Measurements from ENCODE around the gene SFXN2. TPM values are rescaled to one million over a fixed set of nuclear protein-coding genes. Genes with fewer than 3 reads are reported as not detected.

Gene SFXN2
- total RNA-seq, 1 experiment from 2014 or later = 5.4 TPM

DNA sequence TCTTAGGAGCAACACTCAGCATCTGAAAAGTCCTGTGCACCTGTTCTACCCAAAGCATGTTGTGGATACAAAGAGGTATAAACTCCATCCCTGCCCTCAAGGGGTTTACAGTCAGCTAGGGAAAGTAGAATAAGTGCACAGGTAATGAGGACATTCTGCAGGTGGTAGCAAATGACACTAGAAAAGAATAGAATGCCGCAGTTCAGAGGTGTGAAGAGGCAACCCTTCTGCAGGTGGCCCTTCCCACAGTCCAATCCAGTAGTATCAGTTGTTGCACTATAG, 66.0 kb downstream of the SFXN2 start:
- Histone ChIP-seq H3K4me2 (no peak overlapping the region), H3K79me2 (ENCODE audit: low read depth) (no peaks in the 10 kb centered on the region), H3K4me1 (replicated peaks; ENCODE audit: insufficient read depth) (peaks cover 21% of the 10 kb centered on the region), H3K36me3 (ENCODE audit: low read depth) (no peaks in the 10 kb centered on the region), H3K27ac (no peak overlapping the region), H3K4me3 (no peak overlapping the region), H3K27me3 (ENCODE audit: insufficient read depth, low read depth) (no peaks in the 10 kb centered on the region), H2AFZ (no peak overlapping the region), H3K9me2 (ENCODE audit: insufficient read depth) (no peaks in the 10 kb centered on the region), H3K9me3 (ENCODE audit: insufficient read depth, low read depth) (no peaks in the 10 kb centered on the region), H4K20me1 (ENCODE audit: insufficient read depth) (no peaks in the 10 kb centered on the region; the same call in 1 of the 2 replicates), H3F3A (ENCODE audit: insufficient read depth, low read depth) (no peaks in the 10 kb centered on the region; the same call in 1 of the 2 replicates)
- no TSS peak for BruUV-seq (replicated peaks)
- intact Hi-C loops (cut with micrococcal nuclease; ENCODE audit: unreplicated experiment) = no loop called here
- no peak for TF ChIP-seq EZH2 (IDR thresholded peaks at IDR 0.05; ENCODE audit: low read depth)
- TF ChIP-seq, protein P1, sequence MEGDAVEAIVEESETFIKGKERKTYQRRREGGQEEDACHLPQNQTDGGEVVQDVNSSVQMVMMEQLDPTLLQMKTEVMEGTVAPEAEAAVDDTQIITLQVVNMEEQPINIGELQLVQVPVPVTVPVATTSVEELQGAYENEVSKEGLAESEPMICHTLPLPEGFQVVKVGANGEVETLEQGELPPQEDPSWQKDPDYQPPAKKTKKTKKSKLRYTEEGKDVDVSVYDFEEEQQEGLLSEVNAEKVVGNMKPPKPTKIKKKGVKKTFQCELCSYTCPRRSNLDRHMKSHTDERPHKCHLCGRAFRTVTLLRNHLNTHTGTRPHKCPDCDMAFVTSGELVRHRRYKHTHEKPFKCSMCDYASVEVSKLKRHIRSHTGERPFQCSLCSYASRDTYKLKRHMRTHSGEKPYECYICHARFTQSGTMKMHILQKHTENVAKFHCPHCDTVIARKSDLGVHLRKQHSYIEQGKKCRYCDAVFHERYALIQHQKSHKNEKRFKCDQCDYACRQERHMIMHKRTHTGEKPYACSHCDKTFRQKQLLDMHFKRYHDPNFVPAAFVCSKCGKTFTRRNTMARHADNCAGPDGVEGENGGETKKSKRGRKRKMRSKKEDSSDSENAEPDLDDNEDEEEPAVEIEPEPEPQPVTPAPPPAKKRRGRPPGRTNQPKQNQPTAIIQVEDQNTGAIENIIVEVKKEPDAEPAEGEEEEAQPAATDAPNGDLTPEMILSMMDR (conservative IDR thresholded peaks at IDR 0.05) = no peak
- POLR2A ChIA-PET (ENCODE audit: unreplicated experiment) = no interaction called here
- CTCF ChIA-PET = no interaction called here
- DNase-seq = no peak

DNA sequence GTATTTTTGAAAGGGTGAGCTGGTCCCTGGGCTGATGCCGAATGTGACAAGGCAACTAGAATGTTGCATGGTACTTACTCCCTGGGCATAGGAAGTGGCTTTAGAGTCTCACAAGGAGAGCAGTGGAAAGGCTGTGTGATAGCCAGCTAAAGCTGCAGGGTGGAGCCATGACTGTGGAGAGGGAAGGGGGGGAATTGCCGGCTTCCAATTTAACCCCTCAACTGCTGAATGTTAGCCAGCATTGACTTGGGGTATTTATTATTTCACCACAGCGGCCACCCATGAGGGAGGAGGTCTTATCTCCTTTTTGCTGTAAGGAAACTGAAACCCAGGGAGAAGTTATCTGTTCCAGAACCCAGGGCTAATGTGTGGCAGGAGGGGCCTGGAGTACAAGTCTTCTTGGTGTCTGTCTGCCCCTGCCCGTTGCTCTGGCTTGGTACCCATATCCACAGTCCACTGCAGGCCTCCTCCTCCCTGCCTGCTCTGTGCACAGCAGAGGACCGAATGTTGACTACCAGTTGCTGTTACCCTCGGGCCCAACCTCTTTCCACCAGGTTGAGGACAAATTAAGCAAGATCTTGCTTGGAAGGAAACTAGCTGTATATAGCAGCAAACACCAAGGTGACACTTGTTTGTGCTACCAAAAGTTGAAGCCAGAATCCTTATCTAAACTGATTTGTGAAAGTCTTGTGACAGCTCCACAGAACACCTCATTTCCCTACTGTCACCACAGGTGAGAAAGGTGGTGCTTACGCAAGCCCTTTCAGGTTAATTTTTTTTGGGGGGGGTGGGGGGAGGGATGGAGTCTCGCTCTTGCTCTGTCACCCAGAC, 66.9 kb downstream of the SFXN2 start:
- TF ChIP-seq EZH2 (IDR thresholded peaks at IDR 0.05; ENCODE audit: low read depth) = no peak
- TF ChIP-seq, protein P1 (conservative IDR thresholded peaks at IDR 0.05) = no peak
- H3K79me2 ChIP-seq (ENCODE audit: low read depth) = no peaks in the 10 kb centered on the region

DNA sequence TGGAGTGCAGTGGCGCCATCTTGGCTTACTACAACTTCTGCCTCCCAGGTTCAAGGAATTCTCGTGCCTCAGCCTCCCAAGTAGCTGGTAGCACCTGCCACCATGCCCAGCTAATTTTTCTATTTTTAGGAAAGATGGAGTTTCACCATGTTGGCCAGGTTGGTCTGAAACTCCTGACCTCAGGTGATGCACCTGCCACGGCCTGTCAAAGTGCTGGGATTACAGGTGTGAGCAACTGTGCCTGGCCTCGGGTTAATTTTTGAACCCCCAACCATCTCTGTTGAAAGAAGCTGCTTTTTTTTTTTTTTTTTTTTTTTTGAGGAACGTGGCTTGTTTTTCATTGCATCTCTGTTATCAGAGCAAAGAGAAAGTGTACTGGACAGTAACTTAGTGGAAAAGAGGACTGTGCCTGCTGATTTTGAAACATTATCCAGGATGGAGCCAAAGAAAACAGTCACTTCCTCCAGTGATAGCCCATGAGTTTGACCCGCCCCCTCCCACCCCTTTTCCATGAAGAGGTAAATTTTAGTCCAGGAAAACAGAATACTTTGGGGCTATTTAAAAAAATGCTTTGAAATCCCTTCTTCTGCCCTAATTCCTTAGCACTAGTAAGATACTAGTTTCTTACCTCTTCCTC, 67.6 kb downstream of the SFXN2 start:
- Histone ChIP-seq H3K36me3 (ENCODE audit: low read depth) (no peaks in the 10 kb centered on the region), H3K27me3 (ENCODE audit: insufficient read depth, low read depth) (no peaks in the 10 kb centered on the region), H3K4me1 (replicated peaks; ENCODE audit: insufficient read depth) (peaks cover 21% of the 10 kb centered on the region), H3K79me2 (ENCODE audit: low read depth) (no peaks in the 10 kb centered on the region), H3K9me2 (ENCODE audit: insufficient read depth) (no peaks in the 10 kb centered on the region), H3K9me3 (ENCODE audit: insufficient read depth, low read depth) (no peaks in the 10 kb centered on the region), H3K27ac (no peak overlapping the region), H3K4me2 (no peak overlapping the region), H2AFZ (no peak overlapping the region), H4K20me1 (ENCODE audit: insufficient read depth) (no peaks in the 10 kb centered on the region; the same call in 1 of the 2 replicates), H3K4me3 (no peak overlapping the region), H3F3A (ENCODE audit: insufficient read depth, low read depth) (no peaks in the 10 kb centered on the region; the same call in 1 of the 2 replicates)
- ChIA-PET CTCF (interaction anchor here (0.6 kb wide), 1 partner anchor 862 kb away, joined by 3 read pairs; no protein-coding TSS in a partner anchor), POLR2A (ENCODE audit: unreplicated experiment) (no interaction called here)
- intact Hi-C loops (cut with micrococcal nuclease; ENCODE audit: unreplicated experiment) = no loop called here
- DNase-seq = no peak
- no TSS peak for BruUV-seq (replicated peaks)
- no peak for TF ChIP-seq EZH2 (IDR thresholded peaks at IDR 0.05; ENCODE audit: low read depth)
- TF ChIP-seq, protein P1 (conservative IDR thresholded peaks at IDR 0.05) = no peak

More for the DNA sequence above, 66.9 kb downstream of the SFXN2 start:
- no peaks in the 10 kb centered on the region for H3K27me3 ChIP-seq (ENCODE audit: insufficient read depth, low read depth)
- H3K4me1 ChIP-seq (replicated peaks; ENCODE audit: insufficient read depth) = peaks cover 21% of the 10 kb centered on the region
- no peaks in the 10 kb centered on the region; the same call in 1 of the 2 replicates for H4K20me1 ChIP-seq (ENCODE audit: insufficient read depth)
- H3K4me3 ChIP-seq = no peak overlapping the region
- intact Hi-C loops (cut with micrococcal nuclease; ENCODE audit: unreplicated experiment) = no loop called here
- CTCF ChIA-PET = interaction anchor here (0.6 kb wide), 1 partner anchor 863 kb away, joined by 3 read pairs; no protein-coding TSS in a partner anchor
- no peak overlapping the region for H3K27ac ChIP-seq
- DNase-seq = no peak
- no peaks in the 10 kb centered on the region for H3K9me2 ChIP-seq (ENCODE audit: insufficient read depth)
- no peak overlapping the region for H2AFZ ChIP-seq
- POLR2A ChIA-PET (ENCODE audit: unreplicated experiment) = no interaction called here
- H3K4me2 ChIP-seq = no peak overlapping the region
- H3F3A ChIP-seq (ENCODE audit: insufficient read depth, low read depth) = no peaks in the 10 kb centered on the region; the same call in 1 of the 2 replicates
- H3K36me3 ChIP-seq (ENCODE audit: low read depth) = no peaks in the 10 kb centered on the region
- H3K9me3 ChIP-seq (ENCODE audit: insufficient read depth, low read depth) = no peaks in the 10 kb centered on the region
- BruUV-seq (replicated peaks) = no TSS peak

Data from PC-9 (cell line).